ENCODE results near the gene RPS15.
"Not testable (repeated sequence)": the region's sequence is repeated elsewhere in the genome, so short reads cannot be mapped to it uniquely, and the experiment has no call there.

Gene RPS15

GRCh38 chr19:1473085-1473851, 35.1 kb downstream of the RPS15 start (continued):
- TF ChIP-seq ESRRG (CRISPR knock-in tag; IDR thresholded peaks at IDR 0.05) (no peak), BACH2 (CRISPR knock-in tag; IDR thresholded peaks at IDR 0.05; ENCODE audit: borderline replicate concordance) (no peak), ARNTL (CRISPR knock-in tag; IDR thresholded peaks at IDR 0.05; ENCODE audit: borderline replicate concordance, low read depth) (no peak)

DNA sequence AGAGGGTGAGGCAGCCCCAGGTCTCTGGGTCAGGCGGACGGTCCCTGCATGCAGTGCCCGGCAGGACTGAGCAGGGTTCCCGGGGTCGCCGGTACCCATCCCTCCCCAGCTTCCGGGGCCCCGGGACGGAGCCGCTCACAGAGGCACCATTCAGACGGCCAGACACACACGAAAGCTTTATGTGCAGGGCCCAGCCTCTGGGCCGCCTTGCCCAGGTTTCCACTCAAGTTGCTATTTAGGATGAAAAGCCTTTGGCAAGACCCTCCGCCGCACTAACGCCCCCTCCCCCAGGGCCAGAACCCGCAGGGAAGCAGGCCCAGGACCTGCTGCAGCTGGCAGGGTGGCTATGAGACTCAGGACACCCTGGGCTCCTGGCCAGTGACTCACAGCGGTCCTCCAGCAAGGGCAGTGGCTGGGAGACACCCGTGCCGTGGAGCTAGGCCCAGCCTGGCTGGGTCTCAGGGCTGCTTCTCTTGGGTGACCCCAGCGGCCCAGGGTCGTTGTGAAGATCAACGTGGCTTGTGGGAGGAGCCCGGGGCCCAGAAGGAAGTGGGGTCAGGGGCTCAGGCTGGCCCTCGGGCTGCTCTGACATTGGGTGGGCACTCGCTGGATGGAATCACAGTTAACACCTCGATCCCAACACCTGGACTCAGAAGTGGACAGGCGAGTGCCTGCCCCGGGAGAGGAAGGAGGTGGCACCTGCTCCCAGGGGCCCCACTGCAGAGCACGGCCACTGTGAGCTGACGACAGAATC, 36.0 kb downstream of the RPS15 start:
- TF ChIP-seq ZFP30 (CRISPR knock-in tag; IDR thresholded peaks at IDR 0.05): no peak
- no peak for TF ChIP-seq TCF4 (CRISPR knock-in tag; IDR thresholded peaks at IDR 0.05; ENCODE audit: borderline replicate concordance)
- TF ChIP-seq ZFP3 (CRISPR knock-in tag; IDR thresholded peaks at IDR 0.05): no peak
- no peak for TF ChIP-seq GLIS3 (CRISPR knock-in tag; IDR thresholded peaks at IDR 0.05)
- TF ChIP-seq, protein P1, sequence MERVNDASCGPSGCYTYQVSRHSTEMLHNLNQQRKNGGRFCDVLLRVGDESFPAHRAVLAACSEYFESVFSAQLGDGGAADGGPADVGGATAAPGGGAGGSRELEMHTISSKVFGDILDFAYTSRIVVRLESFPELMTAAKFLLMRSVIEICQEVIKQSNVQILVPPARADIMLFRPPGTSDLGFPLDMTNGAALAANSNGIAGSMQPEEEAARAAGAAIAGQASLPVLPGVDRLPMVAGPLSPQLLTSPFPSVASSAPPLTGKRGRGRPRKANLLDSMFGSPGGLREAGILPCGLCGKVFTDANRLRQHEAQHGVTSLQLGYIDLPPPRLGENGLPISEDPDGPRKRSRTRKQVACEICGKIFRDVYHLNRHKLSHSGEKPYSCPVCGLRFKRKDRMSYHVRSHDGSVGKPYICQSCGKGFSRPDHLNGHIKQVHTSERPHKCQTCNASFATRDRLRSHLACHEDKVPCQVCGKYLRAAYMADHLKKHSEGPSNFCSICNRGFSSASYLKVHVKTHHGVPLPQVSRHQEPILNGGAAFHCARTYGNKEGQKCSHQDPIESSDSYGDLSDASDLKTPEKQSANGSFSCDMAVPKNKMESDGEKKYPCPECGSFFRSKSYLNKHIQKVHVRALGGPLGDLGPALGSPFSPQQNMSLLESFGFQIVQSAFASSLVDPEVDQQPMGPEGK (CRISPR knock-in tag; IDR thresholded peaks at IDR 0.05; ENCODE audit: borderline replicate concordance): no peak
- no peak for TF ChIP-seq CSDC2 (CRISPR knock-in tag; IDR thresholded peaks at IDR 0.05)
- TF ChIP-seq ESRRG (CRISPR knock-in tag; IDR thresholded peaks at IDR 0.05): no peak
- no peak for ATAC-seq

DNA sequence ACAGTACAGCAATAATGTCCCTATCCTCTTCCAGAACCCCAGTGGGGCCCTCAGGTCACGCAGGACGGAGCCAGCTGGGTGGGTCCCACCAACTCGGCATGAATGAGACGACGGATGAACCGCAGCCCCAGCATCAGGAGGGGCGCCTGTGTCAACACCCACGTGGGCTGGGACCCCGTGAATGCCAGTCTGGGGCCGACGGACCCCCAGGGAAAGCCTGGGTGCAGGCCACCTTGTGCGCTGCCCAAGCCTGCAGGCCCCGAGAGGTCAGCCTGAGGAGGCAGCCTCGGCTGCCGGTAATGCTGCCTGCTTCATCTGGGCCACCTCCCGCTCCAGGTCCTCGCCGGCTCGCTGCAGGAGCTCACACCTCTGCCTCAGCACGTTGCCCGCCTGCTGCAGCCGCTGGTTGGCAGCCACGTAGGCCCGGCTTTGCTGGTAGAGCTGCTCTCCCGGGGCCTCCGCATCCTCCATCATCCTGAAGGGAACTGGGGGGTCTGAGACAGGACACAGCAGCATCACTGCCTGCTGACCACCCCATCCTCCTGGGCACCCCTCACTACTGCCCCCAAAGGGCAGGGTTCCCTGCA, 36.7 kb downstream of the RPS15 start:
- TF ChIP-seq GLIS3 (CRISPR knock-in tag; IDR thresholded peaks at IDR 0.05): no peak
- TF ChIP-seq ISL1 (CRISPR knock-in tag; IDR thresholded peaks at IDR 0.05): no peak
- TF ChIP-seq, protein P1 (CRISPR knock-in tag; IDR thresholded peaks at IDR 0.05; ENCODE audit: borderline replicate concordance): no peak
- TF ChIP-seq OSR1 (CRISPR knock-in tag; IDR thresholded peaks at IDR 0.05): no peak
- TF ChIP-seq CSDC2 (CRISPR knock-in tag; IDR thresholded peaks at IDR 0.05): no peak
- no peak for TF ChIP-seq ZFP30 (CRISPR knock-in tag; IDR thresholded peaks at IDR 0.05)
- no peak for TF ChIP-seq ZFP3 (CRISPR knock-in tag; IDR thresholded peaks at IDR 0.05)
- no peak for ATAC-seq

DNA sequence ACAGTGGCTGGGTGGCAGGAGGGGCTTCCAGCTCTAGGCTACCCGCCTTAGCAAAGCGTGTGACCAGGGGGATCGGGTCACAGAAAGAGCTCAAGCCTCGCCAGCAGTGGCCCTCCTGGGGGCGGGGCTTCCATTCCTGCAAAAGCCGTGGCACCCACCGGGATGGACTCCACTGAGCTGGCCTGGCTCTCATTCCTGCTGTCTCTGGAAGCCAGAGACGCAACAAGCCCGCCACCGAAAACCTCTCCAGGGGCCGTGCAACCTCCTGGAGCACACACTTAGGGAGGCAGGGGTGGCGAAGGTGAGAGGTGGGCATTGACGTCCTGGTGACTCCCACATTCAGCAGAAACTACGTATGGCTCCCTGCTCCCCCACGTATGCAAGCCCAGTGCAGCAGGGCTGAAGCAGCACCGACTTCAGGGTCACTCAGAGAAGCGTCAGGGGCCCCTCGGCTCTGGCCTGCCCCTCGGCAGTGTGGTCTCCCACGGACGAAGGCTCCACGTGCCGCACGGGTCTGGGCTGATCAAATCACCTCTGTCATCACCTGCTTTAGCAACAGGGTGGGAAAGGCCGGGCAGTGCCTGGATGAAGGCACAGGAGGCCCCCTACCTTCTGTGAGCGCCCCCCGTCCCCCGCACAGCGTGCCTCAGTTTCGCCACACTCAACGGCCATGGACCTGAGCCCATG, 37.7 kb downstream of the RPS15 start:
- ATAC-seq: no peak
- TF ChIP-seq ISL1 (CRISPR knock-in tag; IDR thresholded peaks at IDR 0.05) (no peak), ZNF565 (CRISPR knock-in tag; conservative IDR thresholded peaks at IDR 0.05; ENCODE audit: low read depth) (no peak), CSDC2 (CRISPR knock-in tag; IDR thresholded peaks at IDR 0.05) (no peak), ZFP30 (CRISPR knock-in tag; IDR thresholded peaks at IDR 0.05) (no peak), SNAI2 (CRISPR knock-in tag; IDR thresholded peaks at IDR 0.05) (no peak), ZNF8 (CRISPR knock-in tag; IDR thresholded peaks at IDR 0.05) (no peak), ESRRG (CRISPR knock-in tag; IDR thresholded peaks at IDR 0.05) (no peak), ZFP3 (CRISPR knock-in tag; IDR thresholded peaks at IDR 0.05) (no peak), TCF4 (CRISPR knock-in tag; IDR thresholded peaks at IDR 0.05; ENCODE audit: borderline replicate concordance) (no peak), ARNTL (CRISPR knock-in tag; IDR thresholded peaks at IDR 0.05; ENCODE audit: borderline replicate concordance, low read depth) (no peak), POU6F1 (CRISPR knock-in tag; IDR thresholded peaks at IDR 0.05; ENCODE audit: borderline replicate concordance, low read depth) (no peak), ZC3H10 (CRISPR knock-in tag; IDR thresholded peaks at IDR 0.05) (no peak)
- TF ChIP-seq, protein P2, sequence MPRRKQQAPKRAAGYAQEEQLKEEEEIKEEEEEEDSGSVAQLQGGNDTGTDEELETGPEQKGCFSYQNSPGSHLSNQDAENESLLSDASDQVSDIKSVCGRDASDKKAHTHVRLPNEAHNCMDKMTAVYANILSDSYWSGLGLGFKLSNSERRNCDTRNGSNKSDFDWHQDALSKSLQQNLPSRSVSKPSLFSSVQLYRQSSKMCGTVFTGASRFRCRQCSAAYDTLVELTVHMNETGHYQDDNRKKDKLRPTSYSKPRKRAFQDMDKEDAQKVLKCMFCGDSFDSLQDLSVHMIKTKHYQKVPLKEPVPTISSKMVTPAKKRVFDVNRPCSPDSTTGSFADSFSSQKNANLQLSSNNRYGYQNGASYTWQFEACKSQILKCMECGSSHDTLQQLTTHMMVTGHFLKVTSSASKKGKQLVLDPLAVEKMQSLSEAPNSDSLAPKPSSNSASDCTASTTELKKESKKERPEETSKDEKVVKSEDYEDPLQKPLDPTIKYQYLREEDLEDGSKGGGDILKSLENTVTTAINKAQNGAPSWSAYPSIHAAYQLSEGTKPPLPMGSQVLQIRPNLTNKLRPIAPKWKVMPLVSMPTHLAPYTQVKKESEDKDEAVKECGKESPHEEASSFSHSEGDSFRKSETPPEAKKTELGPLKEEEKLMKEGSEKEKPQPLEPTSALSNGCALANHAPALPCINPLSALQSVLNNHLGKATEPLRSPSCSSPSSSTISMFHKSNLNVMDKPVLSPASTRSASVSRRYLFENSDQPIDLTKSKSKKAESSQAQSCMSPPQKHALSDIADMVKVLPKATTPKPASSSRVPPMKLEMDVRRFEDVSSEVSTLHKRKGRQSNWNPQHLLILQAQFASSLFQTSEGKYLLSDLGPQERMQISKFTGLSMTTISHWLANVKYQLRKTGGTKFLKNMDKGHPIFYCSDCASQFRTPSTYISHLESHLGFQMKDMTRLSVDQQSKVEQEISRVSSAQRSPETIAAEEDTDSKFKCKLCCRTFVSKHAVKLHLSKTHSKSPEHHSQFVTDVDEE (CRISPR knock-in tag; IDR thresholded peaks at IDR 0.05): no peak

GRCh38 chr19:1477056-1477455, 38.9 kb downstream of the RPS15 start:
- not testable (repeated sequence) for ATAC-seq
